GM23338 (cell line): Measurements from ENCODE around the gene PRPF4. TPM values are rescaled to one million over a fixed set of nuclear protein-coding genes. Genes with fewer than 3 reads are reported as not detected.

Experiments
- ATAC-seq: fragments of 200-7000 bp; cut with Tn5 transposase; 3 replicates; pipeline ENCODE4 v1.9.1; 2020
- DNase-seq: peaks from one replicate; pipeline ENCODE4 v3.0.0-alpha.2; 2015; ENCODE audit warnings: low spot score
- H2AFZ ChIP-seq: fragments of 200-600 bp; sonication (generic); 2 replicates; pipeline ENCODE4 v1.8.0; 2016; ENCODE audit warnings: antibody characterized with exemption, mild to moderate bottlenecking, moderate library complexity
- H3F3A ChIP-seq: fragments of 200-600 bp; sonication (generic); replicated peaks from 2 replicates; pipeline ENCODE4 v1.8.0; 2017; ENCODE audit warnings: antibody characterized with exemption, mixed run types, low read depth
- H3K27ac ChIP-seq: fragments of 200-600 bp; sonication (generic); 2 replicates; pipeline ENCODE4 v1.6.1; 2016; ENCODE audit warnings: low read depth
- H3K27me3 ChIP-seq: fragments of 200-600 bp; sonication (generic); 2 replicates; pipeline ENCODE4 v1.8.0; 2016; ENCODE audit warnings: mild to moderate bottlenecking, mixed run types, moderate library complexity; ENCODE audit not compliant: insufficient read depth
- H3K36me3 ChIP-seq: fragments of 200-600 bp; sonication (generic); 2 replicates; pipeline ENCODE4 v1.8.0; 2016; ENCODE audit warnings: mild to moderate bottlenecking; ENCODE audit not compliant: insufficient read depth
- H3K4me1 ChIP-seq: fragments of 200-600 bp; sonication (generic); 2 replicates; pipeline ENCODE4 v1.8.0; 2016; ENCODE audit warnings: mild to moderate bottlenecking, moderate library complexity; ENCODE audit not compliant: insufficient read depth
- H3K4me2 ChIP-seq: fragments of 200-600 bp; sonication (generic); 2 replicates; pipeline ENCODE4 v1.7.1; 2017; ENCODE audit warnings: mixed run types
- H3K4me3 ChIP-seq: fragments of 200-600 bp; sonication (generic); 2 replicates; pipeline ENCODE4 v1.6.1; 2016; ENCODE audit warnings: mixed run types
- H3K79me2 ChIP-seq: fragments of 200-600 bp; sonication (generic); replicated peaks from 2 replicates; pipeline ENCODE4 v1.8.0; 2017; ENCODE audit warnings: mild to moderate bottlenecking; ENCODE audit not compliant: insufficient read depth
- H3K9me2 ChIP-seq: fragments of 200-600 bp; sonication (generic); 2 replicates; pipeline ENCODE4 v1.8.0; 2017; ENCODE audit not compliant: insufficient read depth
- H4K20me1 ChIP-seq: fragments of 200-600 bp; sonication (generic); replicated peaks from 2 replicates; pipeline ENCODE4 v1.8.0; 2017; ENCODE audit warnings: mild to moderate bottlenecking; ENCODE audit not compliant: insufficient read depth
- H3K27ac Mint-ChIP-seq: 2 replicates; pipeline ENCODE4 v1.8.0; 2020; ENCODE audit warnings: inconsistent platforms, mild to moderate bottlenecking, moderate library complexity, mixed read lengths
- H3K27me3 Mint-ChIP-seq: 3 replicates; pipeline ENCODE4 v1.8.0; 2022; ENCODE audit warnings: low read depth, mild to moderate bottlenecking, moderate library complexity, mixed read lengths, inconsistent platforms; ENCODE audit not compliant: insufficient read depth, poor library complexity
- H3K36me3 Mint-ChIP-seq: 3 replicates; pipeline ENCODE4 v1.8.0; 2021; ENCODE audit warnings: low read depth, mild to moderate bottlenecking, inconsistent platforms, moderate library complexity, mixed read lengths
- H3K4me1 Mint-ChIP-seq: 3 replicates; pipeline ENCODE4 v1.8.0; 2020; ENCODE audit warnings: mild to moderate bottlenecking, inconsistent platforms, mixed read lengths
- H3K4me3 Mint-ChIP-seq: 3 replicates; pipeline ENCODE4 v1.8.0; 2021; ENCODE audit warnings: moderate library complexity, mild to moderate bottlenecking, inconsistent platforms, mixed read lengths
- H3K9me3 Mint-ChIP-seq: 3 replicates; pipeline ENCODE4 v1.8.0; 2020; ENCODE audit warnings: moderate library complexity, mild to moderate bottlenecking, inconsistent platforms, mixed read lengths
- CREB1 ChIP-seq: fragments of 250-450 bp; sonication (Bioruptor Pico); IDR thresholded peaks from 2 replicates; pipeline ENCODE4 v1.5.0; 2020; ENCODE audit warnings: low read depth, mild to moderate bottlenecking, moderate library complexity
- EZH2 ChIP-seq: fragments of 200-600 bp; sonication (generic); IDR thresholded peaks from one replicate; pipeline ENCODE4 v1.8.0; 2017; ENCODE audit warnings: antibody characterized with exemption, mild to moderate bottlenecking, low read depth; ENCODE audit not compliant: unreplicated experiment
- EZH2phosphoT487 ChIP-seq: fragments of 200-600 bp; sonication (generic); IDR thresholded peaks from one replicate; pipeline ENCODE4 v1.8.1; 2018; ENCODE audit warnings: antibody characterized with exemption; ENCODE audit not compliant: unreplicated experiment
- POLR2AphosphoS5 ChIP-seq: IDR thresholded peaks from 2 replicates; pipeline ENCODE4 v1.6.1; 2016; ENCODE audit warnings: antibody characterized with exemption, low read depth
- polyA plus RNA-seq: library from polyadenylated mRNA; unstranded; fragments of >200 nt; fragmentation: Nextera tagmentation; extraction: Ambion mirVana; gene quantifications from 2 replicates; pipeline ENCODE4 v1.2.1, GENCODE V29; 2016
- total RNA-seq: library from RNA; depleted of rRNA; stranded (reverse); fragments of >200 nt; shearing (Covaris generic); gene quantifications from 2 replicates; pipeline ENCODE4 v1.2.3, GENCODE V29; 2014
- TF ChIP-seq, protein P1 (sequence below): fragments of 250-450 bp; sonication (Bioruptor Pico); IDR thresholded peaks from 2 replicates; pipeline ENCODE4 v1.5.0; 2020; ENCODE audit warnings: mild to moderate bottlenecking, moderate library complexity
- TF ChIP-seq, protein P2 (sequence below): IDR thresholded peaks from 2 replicates; pipeline ENCODE4 v1.6.1; 2016; ENCODE audit warnings: antibody characterized with exemption
- TF ChIP-seq, protein P3 (sequence below), 2 experiments: fragments of 200-600 bp in 1 of 2; sonication (generic) in 1 of 2; conservative IDR thresholded peaks; 2 replicates each; pipeline versions ENCODE4 v1.5.1 to v1.6.1; 2016 to 2017; ENCODE audit warnings: antibody characterized with exemption in 2 of 2, low read depth in 2 of 2, mild to moderate bottlenecking in 2 of 2, moderate library complexity in 1 of 2
- TF ChIP-seq, protein P4 (sequence below): IDR thresholded peaks from one replicate; pipeline ENCODE4 v1.6.1; 2018; ENCODE audit warnings: antibody characterized with exemption; ENCODE audit not compliant: unreplicated experiment

PRPF4 gene
- total and polyA plus RNA-seq, 2 experiments from 2014 or later = 18.7 to 34.6 TPM

DNA sequence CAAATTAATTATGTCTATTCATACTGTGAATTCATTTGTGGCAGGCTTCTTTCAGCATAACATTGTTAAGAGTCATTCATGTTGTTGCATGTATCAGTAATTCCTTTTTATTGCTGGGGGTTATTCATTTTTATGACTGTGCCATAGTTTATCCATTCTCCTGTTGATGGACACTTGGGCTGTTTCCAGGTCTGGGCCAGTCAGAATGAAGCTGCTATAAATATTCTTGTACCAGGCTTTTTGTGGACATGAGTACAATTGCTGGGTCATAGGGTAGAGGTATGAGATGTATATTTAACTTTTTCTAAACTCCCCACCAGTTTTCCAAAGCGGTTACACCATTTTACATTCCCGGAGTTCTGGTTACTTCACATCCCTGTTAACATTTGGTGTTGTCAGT, 13.6 kb downstream of the PRPF4 start (continued):
- TF ChIP-seq, protein P1, sequence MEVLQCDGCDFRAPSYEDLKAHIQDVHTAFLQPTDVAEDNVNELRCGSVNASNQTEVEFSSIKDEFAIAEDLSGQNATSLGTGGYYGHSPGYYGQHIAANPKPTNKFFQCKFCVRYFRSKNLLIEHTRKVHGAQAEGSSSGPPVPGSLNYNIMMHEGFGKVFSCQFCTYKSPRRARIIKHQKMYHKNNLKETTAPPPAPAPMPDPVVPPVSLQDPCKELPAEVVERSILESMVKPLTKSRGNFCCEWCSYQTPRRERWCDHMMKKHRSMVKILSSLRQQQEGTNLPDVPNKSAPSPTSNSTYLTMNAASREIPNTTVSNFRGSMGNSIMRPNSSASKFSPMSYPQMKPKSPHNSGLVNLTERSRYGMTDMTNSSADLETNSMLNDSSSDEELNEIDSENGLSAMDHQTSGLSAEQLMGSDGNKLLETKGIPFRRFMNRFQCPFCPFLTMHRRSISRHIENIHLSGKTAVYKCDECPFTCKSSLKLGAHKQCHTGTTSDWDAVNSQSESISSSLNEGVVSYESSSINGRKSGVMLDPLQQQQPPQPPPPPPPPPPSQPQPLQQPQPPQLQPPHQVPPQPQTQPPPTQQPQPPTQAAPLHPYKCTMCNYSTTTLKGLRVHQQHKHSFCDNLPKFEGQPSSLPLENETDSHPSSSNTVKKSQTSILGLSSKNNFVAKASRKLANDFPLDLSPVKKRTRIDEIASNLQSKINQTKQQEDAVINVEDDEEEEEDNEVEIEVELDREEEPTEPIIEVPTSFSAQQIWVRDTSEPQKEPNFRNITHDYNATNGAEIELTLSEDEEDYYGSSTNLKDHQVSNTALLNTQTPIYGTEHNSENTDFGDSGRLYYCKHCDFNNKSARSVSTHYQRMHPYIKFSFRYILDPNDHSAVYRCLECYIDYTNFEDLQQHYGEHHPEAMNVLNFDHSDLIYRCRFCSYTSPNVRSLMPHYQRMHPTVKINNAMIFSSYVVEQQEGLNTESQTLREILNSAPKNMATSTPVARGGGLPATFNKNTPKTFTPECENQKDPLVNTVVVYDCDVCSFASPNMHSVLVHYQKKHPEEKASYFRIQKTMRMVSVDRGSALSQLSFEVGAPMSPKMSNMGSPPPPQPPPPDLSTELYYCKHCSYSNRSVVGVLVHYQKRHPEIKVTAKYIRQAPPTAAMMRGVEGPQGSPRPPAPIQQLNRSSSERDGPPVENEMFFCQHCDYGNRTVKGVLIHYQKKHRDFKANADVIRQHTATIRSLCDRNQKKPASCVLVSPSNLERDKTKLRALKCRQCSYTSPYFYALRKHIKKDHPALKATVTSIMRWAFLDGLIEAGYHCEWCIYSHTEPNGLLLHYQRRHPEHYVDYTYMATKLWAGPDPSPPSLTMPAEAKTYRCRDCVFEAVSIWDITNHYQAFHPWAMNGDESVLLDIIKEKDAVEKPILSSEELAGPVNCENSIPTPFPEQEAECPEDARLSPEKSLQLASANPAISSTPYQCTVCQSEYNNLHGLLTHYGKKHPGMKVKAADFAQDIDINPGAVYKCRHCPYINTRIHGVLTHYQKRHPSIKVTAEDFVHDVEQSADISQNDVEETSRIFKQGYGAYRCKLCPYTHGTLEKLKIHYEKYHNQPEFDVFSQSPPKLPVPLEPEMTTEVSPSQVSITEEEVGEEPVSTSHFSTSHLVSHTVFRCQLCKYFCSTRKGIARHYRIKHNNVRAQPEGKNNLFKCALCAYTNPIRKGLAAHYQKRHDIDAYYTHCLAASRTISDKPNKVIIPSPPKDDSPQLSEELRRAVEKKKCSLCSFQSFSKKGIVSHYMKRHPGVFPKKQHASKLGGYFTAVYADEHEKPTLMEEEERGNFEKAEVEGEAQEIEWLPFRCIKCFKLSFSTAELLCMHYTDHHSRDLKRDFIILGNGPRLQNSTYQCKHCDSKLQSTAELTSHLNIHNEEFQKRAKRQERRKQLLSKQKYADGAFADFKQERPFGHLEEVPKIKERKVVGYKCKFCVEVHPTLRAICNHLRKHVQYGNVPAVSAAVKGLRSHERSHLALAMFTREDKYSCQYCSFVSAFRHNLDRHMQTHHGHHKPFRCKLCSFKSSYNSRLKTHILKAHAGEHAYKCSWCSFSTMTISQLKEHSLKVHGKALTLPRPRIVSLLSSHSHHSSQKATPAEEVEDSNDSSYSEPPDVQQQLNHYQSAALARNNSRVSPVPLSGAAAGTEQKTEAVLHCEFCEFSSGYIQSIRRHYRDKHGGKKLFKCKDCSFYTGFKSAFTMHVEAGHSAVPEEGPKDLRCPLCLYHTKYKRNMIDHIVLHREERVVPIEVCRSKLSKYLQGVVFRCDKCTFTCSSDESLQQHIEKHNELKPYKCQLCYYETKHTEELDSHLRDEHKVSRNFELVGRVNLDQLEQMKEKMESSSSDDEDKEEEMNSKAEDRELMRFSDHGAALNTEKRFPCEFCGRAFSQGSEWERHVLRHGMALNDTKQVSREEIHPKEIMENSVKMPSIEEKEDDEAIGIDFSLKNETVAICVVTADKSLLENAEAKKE (CRISPR knock-in tag) = no peak
- TF ChIP-seq EZH2 = no peak
- TF ChIP-seq, protein P2, sequence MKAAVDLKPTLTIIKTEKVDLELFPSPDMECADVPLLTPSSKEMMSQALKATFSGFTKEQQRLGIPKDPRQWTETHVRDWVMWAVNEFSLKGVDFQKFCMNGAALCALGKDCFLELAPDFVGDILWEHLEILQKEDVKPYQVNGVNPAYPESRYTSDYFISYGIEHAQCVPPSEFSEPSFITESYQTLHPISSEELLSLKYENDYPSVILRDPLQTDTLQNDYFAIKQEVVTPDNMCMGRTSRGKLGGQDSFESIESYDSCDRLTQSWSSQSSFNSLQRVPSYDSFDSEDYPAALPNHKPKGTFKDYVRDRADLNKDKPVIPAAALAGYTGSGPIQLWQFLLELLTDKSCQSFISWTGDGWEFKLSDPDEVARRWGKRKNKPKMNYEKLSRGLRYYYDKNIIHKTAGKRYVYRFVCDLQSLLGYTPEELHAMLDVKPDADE = no peak
- TF ChIP-seq EZH2phosphoT487 = no peak
- no peak for TF ChIP-seq CREB1
- TF ChIP-seq POLR2AphosphoS5 = no peak

DNA sequence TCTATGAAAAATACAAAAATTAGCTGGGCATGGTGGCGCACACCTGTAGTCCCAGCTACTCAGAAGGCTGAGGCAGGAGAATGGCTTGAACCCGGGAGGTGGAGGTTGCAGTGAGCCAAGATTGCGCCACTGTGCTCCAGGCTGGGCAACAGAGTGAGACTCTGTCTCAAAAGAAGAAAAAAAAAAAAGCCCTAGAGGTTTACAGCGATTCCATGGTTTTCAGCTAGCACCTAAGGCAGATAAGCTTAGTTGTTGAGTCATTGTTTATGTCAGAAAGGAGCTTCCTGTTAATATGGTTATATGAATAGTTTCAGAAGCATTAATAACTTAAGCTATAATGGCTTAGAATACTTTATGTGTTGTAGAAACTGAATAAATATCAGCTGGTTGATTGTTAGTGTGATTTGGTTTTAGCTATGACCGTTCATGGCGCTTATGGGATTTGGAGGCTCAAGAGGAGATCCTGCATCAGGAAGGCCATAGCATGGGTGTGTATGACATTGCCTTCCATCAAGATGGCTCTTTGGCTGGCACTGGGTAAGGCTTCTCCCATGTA, 14.7 kb downstream of the PRPF4 start:
- DNase-seq = no peak
- H3K4me1 ChIP-seq = no peaks in the 10 kb centered on the region
- Mint-ChIP-seq H3K4me1 (no peaks in the 10 kb centered on the region), H3K4me3 (no peak overlapping the region), H3K27ac (no peak overlapping the region), H3K27me3 (no peaks in the 10 kb centered on the region), H3K9me3 (no peaks in the 10 kb centered on the region), H3K36me3 (peaks cover 73% of the 10 kb centered on the region)
- H2AFZ ChIP-seq = no peak overlapping the region
- no peaks in the 10 kb centered on the region for H3K9me2 ChIP-seq
- H3F3A ChIP-seq = no peaks in the 10 kb centered on the region
- no peak overlapping the region for H3K4me3 ChIP-seq
- H3K27me3 ChIP-seq = no peaks in the 10 kb centered on the region
- 0 out of 2 replicates have a peak, but pooled peaks cover 4% of the 10 kb centered on the region for H4K20me1 ChIP-seq
- H3K79me2 ChIP-seq = no peaks in the 10 kb centered on the region
- no peak for TF ChIP-seq EZH2
- TF ChIP-seq, protein P3, sequence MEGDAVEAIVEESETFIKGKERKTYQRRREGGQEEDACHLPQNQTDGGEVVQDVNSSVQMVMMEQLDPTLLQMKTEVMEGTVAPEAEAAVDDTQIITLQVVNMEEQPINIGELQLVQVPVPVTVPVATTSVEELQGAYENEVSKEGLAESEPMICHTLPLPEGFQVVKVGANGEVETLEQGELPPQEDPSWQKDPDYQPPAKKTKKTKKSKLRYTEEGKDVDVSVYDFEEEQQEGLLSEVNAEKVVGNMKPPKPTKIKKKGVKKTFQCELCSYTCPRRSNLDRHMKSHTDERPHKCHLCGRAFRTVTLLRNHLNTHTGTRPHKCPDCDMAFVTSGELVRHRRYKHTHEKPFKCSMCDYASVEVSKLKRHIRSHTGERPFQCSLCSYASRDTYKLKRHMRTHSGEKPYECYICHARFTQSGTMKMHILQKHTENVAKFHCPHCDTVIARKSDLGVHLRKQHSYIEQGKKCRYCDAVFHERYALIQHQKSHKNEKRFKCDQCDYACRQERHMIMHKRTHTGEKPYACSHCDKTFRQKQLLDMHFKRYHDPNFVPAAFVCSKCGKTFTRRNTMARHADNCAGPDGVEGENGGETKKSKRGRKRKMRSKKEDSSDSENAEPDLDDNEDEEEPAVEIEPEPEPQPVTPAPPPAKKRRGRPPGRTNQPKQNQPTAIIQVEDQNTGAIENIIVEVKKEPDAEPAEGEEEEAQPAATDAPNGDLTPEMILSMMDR (conservative IDR thresholded peaks at IDR 0.05; ENCODE audit: low read depth in 2 of 2) = no peak
- TF ChIP-seq POLR2AphosphoS5 = no peak
- TF ChIP-seq, protein P4, sequence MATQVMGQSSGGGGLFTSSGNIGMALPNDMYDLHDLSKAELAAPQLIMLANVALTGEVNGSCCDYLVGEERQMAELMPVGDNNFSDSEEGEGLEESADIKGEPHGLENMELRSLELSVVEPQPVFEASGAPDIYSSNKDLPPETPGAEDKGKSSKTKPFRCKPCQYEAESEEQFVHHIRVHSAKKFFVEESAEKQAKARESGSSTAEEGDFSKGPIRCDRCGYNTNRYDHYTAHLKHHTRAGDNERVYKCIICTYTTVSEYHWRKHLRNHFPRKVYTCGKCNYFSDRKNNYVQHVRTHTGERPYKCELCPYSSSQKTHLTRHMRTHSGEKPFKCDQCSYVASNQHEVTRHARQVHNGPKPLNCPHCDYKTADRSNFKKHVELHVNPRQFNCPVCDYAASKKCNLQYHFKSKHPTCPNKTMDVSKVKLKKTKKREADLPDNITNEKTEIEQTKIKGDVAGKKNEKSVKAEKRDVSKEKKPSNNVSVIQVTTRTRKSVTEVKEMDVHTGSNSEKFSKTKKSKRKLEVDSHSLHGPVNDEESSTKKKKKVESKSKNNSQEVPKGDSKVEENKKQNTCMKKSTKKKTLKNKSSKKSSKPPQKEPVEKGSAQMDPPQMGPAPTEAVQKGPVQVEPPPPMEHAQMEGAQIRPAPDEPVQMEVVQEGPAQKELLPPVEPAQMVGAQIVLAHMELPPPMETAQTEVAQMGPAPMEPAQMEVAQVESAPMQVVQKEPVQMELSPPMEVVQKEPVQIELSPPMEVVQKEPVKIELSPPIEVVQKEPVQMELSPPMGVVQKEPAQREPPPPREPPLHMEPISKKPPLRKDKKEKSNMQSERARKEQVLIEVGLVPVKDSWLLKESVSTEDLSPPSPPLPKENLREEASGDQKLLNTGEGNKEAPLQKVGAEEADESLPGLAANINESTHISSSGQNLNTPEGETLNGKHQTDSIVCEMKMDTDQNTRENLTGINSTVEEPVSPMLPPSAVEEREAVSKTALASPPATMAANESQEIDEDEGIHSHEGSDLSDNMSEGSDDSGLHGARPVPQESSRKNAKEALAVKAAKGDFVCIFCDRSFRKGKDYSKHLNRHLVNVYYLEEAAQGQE = no peak
- H3K27ac ChIP-seq = no peak overlapping the region
- no peak overlapping the region for H3K4me2 ChIP-seq
- H3K36me3 ChIP-seq = peaks cover 72% of the 10 kb centered on the region
- no peak for ATAC-seq
